Neural crest cell (in vitro differentiated cells): ENCODE results near the gene GCNT2. TPM values are rescaled to one million over a fixed set of nuclear protein-coding genes. Genes with fewer than 3 reads are reported as not detected.
"Not testable (repeated sequence)": the region's sequence is repeated elsewhere in the genome, so short reads cannot be mapped to it uniquely, and the experiment has no call there.

ENCODE experiments used
- DNase-seq: peaks from one replicate; pipeline ENCODE4 v3.0.0; 2021; ENCODE audit warnings: low read depth, mixed read lengths, low spot score
- H3K27ac Mint-ChIP-seq: one replicate; pipeline ENCODE4 v1.8.0; 2021; ENCODE audit warnings: mild to moderate bottlenecking, mixed read lengths; ENCODE audit not compliant: unreplicated experiment
- H3K27me3 Mint-ChIP-seq: 2 replicates; pipeline ENCODE4 v1.8.0; 2021; ENCODE audit warnings: low read depth, mild to moderate bottlenecking, mixed read lengths
- H3K36me3 Mint-ChIP-seq: 2 replicates; pipeline ENCODE4 v1.8.0; 2021; ENCODE audit warnings: low read depth, mild to moderate bottlenecking, mixed read lengths
- H3K4me1 Mint-ChIP-seq: 2 replicates; pipeline ENCODE4 v1.8.0; 2021; ENCODE audit warnings: mixed read lengths
- H3K4me3 Mint-ChIP-seq: one replicate; pipeline ENCODE4 v1.8.0; 2021; ENCODE audit warnings: mild to moderate bottlenecking, mixed read lengths
- H3K9me3 Mint-ChIP-seq: 2 replicates; pipeline ENCODE4 v1.8.0; 2021; ENCODE audit warnings: mixed read lengths
- CTCF ChIP-seq: fragments of 200-600 bp; sonication (generic); conservative IDR thresholded peaks from 2 replicates; pipeline ENCODE4 v1.5.0; 2021; ENCODE audit warnings: antibody characterized with exemption, mild to moderate bottlenecking
- total RNA-seq: library from RNA; stranded (reverse); gene quantifications from 2 replicates; pipeline ENCODE4 v1.2.1, GENCODE V29; 2021

The GCNT2 gene
- total RNA-seq, 1 donor from 2014 or later, result 6.4 TPM

- no peak for TF ChIP-seq CTCF
- H3K27me3 Mint-ChIP-seq, result no peaks in the 10 kb centered on the region
- peaks cover 6% of the 10 kb centered on the region for H3K4me1 Mint-ChIP-seq
- no peaks in the 10 kb centered on the region for H3K9me3 Mint-ChIP-seq
- no peak overlapping the region for H3K4me3 Mint-ChIP-seq
- H3K27ac Mint-ChIP-seq, result no peak overlapping the region
- no peaks in the 10 kb centered on the region for H3K36me3 Mint-ChIP-seq
- DNase-seq, result no peak
These were observed 74.8 kb downstream of the GCNT2 start for GRCh38 chr6:10595731-10596664.

GRCh38 chr6:10597499-10598001 is 76.4 kb downstream of the GCNT2 start:
- Mint-ChIP-seq H3K27me3 (no peaks in the 10 kb centered on the region), H3K4me3 (no peak overlapping the region), H3K4me1 (no peaks in the 10 kb centered on the region), H3K27ac (no peak overlapping the region), H3K36me3 (no peaks in the 10 kb centered on the region), H3K9me3 (no peaks in the 10 kb centered on the region)
- TF ChIP-seq CTCF, result no peak
- no peak for DNase-seq

- no peak for DNase-seq
- Mint-ChIP-seq H3K36me3 (no peaks in the 10 kb centered on the region), H3K4me1 (no peaks in the 10 kb centered on the region), H3K4me3 (no peak overlapping the region), H3K9me3 (no peaks in the 10 kb centered on the region), H3K27ac (no peak overlapping the region), H3K27me3 (no peaks in the 10 kb centered on the region)
- TF ChIP-seq CTCF, result no peak
These were observed 77.2 kb downstream of the GCNT2 start for GRCh38 chr6:10598084-10598960.

- no peaks in the 10 kb centered on the region for H3K36me3 Mint-ChIP-seq
- H3K27ac Mint-ChIP-seq, result no peak overlapping the region
- no peaks in the 10 kb centered on the region for H3K4me1 Mint-ChIP-seq
- H3K9me3 Mint-ChIP-seq, result no peaks in the 10 kb centered on the region
- no peak for TF ChIP-seq CTCF
- H3K4me3 Mint-ChIP-seq, result no peak overlapping the region
- H3K27me3 Mint-ChIP-seq, result no peaks in the 10 kb centered on the region
- no peak for DNase-seq
These were observed 77.9 kb downstream of the GCNT2 start for GRCh38 chr6:10599046-10599445.

GRCh38 chr6:10600681-10601080 is 79.5 kb downstream of the GCNT2 start:
- DNase-seq, H3K36me3 Mint-ChIP-seq, H3K27me3 Mint-ChIP-seq, H3K9me3 Mint-ChIP-seq, H3K4me3 Mint-ChIP-seq, H3K4me1 Mint-ChIP-seq, H3K27ac Mint-ChIP-seq: not testable (repeated sequence)
